HG03095 (cell line): ENCODE data around the gene HMHB1.

Source experiments
- ATAC-seq: cut with Tn5 transposase; IDR thresholded peaks from one replicate; pipeline ENCODE4 v1.9.1; 2021; ENCODE audit warnings: moderate library complexity; ENCODE audit not compliant: unreplicated experiment

The HMHB1 gene

GRCh38 chr5:143812085-143812705 lies at the start of gene HMHB1:
TSS of gene HMHB1 (plus strand) at chr5:143812161.
- peak; percentile 46 for ATAC-seq

GRCh38 chr5:143762636-143763220 lies 49.2 kb upstream of the HMHB1 start:
- no peak for ATAC-seq

- ATAC-seq: no peak
Measured at GRCh38 chr5:143767162-143767561, 44.8 kb upstream of the HMHB1 start.

- ATAC-seq: no peak
Measured at GRCh38 chr5:143769026-143769786, 42.8 kb upstream of the HMHB1 start.

- no peak for ATAC-seq
Measured at GRCh38 chr5:143770450-143770849, 41.5 kb upstream of the HMHB1 start.

GRCh38 chr5:143771189-143771588 lies 40.8 kb upstream of the HMHB1 start:
- no peak for ATAC-seq

GRCh38 chr5:143771602-143772001 lies 40.4 kb upstream of the HMHB1 start:
- ATAC-seq: no peak

- ATAC-seq: no peak
Measured at GRCh38 chr5:143772621-143773020, 39.3 kb upstream of the HMHB1 start.

- no peak for ATAC-seq
Measured at GRCh38 chr5:143775258-143775657, 36.7 kb upstream of the HMHB1 start.

GRCh38 chr5:143776951-143777350 lies 35.0 kb upstream of the HMHB1 start:
- ATAC-seq: no peak

GRCh38 chr5:143779506-143779905 lies 32.5 kb upstream of the HMHB1 start:
- no peak for ATAC-seq

- ATAC-seq: no peak
Measured at GRCh38 chr5:143781993-143782520, 29.9 kb upstream of the HMHB1 start.

GRCh38 chr5:143782588-143783386 lies 29.2 kb upstream of the HMHB1 start:
- ATAC-seq: no peak

- ATAC-seq: no peak
Measured at GRCh38 chr5:143788401-143788800, 23.6 kb upstream of the HMHB1 start.

- ATAC-seq: no peak
Measured at GRCh38 chr5:143790457-143791112, 21.4 kb upstream of the HMHB1 start.

- ATAC-seq: no peak
Measured at GRCh38 chr5:143791848-143792731, 19.9 kb upstream of the HMHB1 start.

- no peak for ATAC-seq
Measured at GRCh38 chr5:143793249-143793648, 18.7 kb upstream of the HMHB1 start.

- no peak for ATAC-seq
Measured at GRCh38 chr5:143796125-143796524, 15.8 kb upstream of the HMHB1 start.

- ATAC-seq: no peak
Measured at GRCh38 chr5:143796753-143797152, 15.2 kb upstream of the HMHB1 start.

GRCh38 chr5:143800715-143801114 lies 11.2 kb upstream of the HMHB1 start:
- peak; percentile 22 for ATAC-seq
